Suppressor macrophage treated with lipopolysaccharide for 1 hour (primary cell): Measurements from ENCODE around the gene VEZF1.
A peak's percentile ranks its signal among the peaks of the same experiment; 100 is the strongest.

Experiments used
- DNase-seq, 3 donors: peaks; one replicate each; pipeline ENCODE4 v3.0.0-alpha.2; 2020 to 2022

VEZF1 gene

GRCh38 chr17:57987581-57988300 lies at the start of gene VEZF1:
Gene VEZF1, minus strand, starts transcription at chr17:57988254. Its CDS starts 143 bp downstream, at chr17:57988111.
- peak; percentile 78 to 92 (median 83) for DNase-seq

- DNase-seq: peak in 1 of 3 donors; percentile 1
These were observed 44.8 kb upstream of the VEZF1 start for GRCh38 chr17:58032691-58033415.

- DNase-seq: no peak
These were observed 40.5 kb upstream of the VEZF1 start for GRCh38 chr17:58028578-58028977.

GRCh38 chr17:58020401-58020800 lies 32.3 kb upstream of the VEZF1 start:
- DNase-seq: no peak

GRCh38 chr17:58019521-58019920 lies 31.5 kb upstream of the VEZF1 start:
- no peak for DNase-seq

- no peak for DNase-seq
These were observed 31.0 kb upstream of the VEZF1 start for GRCh38 chr17:58019039-58019438.

- DNase-seq: no peak
These were observed 22.2 kb upstream of the VEZF1 start for GRCh38 chr17:58010067-58010799.

GRCh38 chr17:58007781-58008706 lies 20.0 kb upstream of the VEZF1 start:
- DNase-seq: no peak

GRCh38 chr17:58006924-58007780 lies 19.1 kb upstream of the VEZF1 start, which contains the start of gene SRSF1:
Gene SRSF1, minus strand, starts transcription at chr17:58007246. Its CDS starts 109 bp downstream, at chr17:58007137.
- peak; percentile 99 for DNase-seq

GRCh38 chr17:58006560-58006923 lies 18.5 kb upstream of the VEZF1 start:
- DNase-seq: peak; percentile 57 to 81 (median 60)

- no peak for DNase-seq
These were observed 17.9 kb upstream of the VEZF1 start for GRCh38 chr17:58005728-58006559.

- DNase-seq: no peak
These were observed 17.1 kb upstream of the VEZF1 start for GRCh38 chr17:58005031-58005727.

GRCh38 chr17:58004060-58004459 lies 16.0 kb upstream of the VEZF1 start:
- DNase-seq: no peak

GRCh38 chr17:58002973-58003372 lies 14.9 kb upstream of the VEZF1 start:
- DNase-seq: no peak

GRCh38 chr17:58002154-58002948 lies 14.3 kb upstream of the VEZF1 start:
- DNase-seq: no peak

GRCh38 chr17:58001461-58002124 lies 13.5 kb upstream of the VEZF1 start:
- DNase-seq: no peak

GRCh38 chr17:57999496-58000017 lies 11.5 kb upstream of the VEZF1 start:
- peak; percentile 73 to 92 (median 87) for DNase-seq

- no peak for DNase-seq
These were observed 11.0 kb upstream of the VEZF1 start for GRCh38 chr17:57999010-57999495.
